HL-60 (cell line): ENCODE measurements around the gene SPATA21.
"Not testable (repeated sequence)": the region's sequence is repeated elsewhere in the genome, so short reads cannot be mapped to it uniquely, and the experiment has no call there.

ENCODE experiments used
- DNase-seq, 2 experiments: peaks; one replicate each; pipeline ENCODE4 v3.0.0-alpha.2; 2010 to 2020; ENCODE audit warnings: low read depth in 1 of 2, low spot score in 1 of 2
- H3K27ac ChIP-seq: fragments of 250-450 bp; sonication (Bioruptor Pico); replicated peaks from 2 replicates; pipeline ENCODE4 v1.5.1; 2020; ENCODE audit warnings: mild to moderate bottlenecking, moderate library complexity
- H3K27me3 ChIP-seq: fragments of 250-450 bp; sonication (Bioruptor Pico); 2 replicates; pipeline ENCODE4 v1.5.1; 2021; ENCODE audit warnings: mild to moderate bottlenecking, moderate library complexity; ENCODE audit not compliant: insufficient read depth, poor library complexity, severe bottlenecking
- H3K4me3 ChIP-seq: replicated peaks from 2 replicates; pipeline ENCODE4 v1.5.1; 2011; ENCODE audit warnings: mild to moderate bottlenecking, control low read depth, low read length; ENCODE audit not compliant: insufficient read depth
- CTCF ChIP-seq: IDR thresholded peaks from one replicate; pipeline ENCODE4 v1.5.1; 2011; ENCODE audit warnings: low read length, control low read depth, inconsistent platforms; ENCODE audit not compliant: insufficient read depth
- GABPA ChIP-seq: IDR thresholded peaks from 2 replicates; pipeline ENCODE4 v1.6.1; 2012; ENCODE audit warnings: low read depth
- POLR2AphosphoS5 ChIP-seq: IDR thresholded peaks from 2 replicates; pipeline ENCODE4 v1.6.1; 2012; ENCODE audit warnings: low read depth
- REST ChIP-seq: IDR thresholded peaks from 2 replicates; pipeline ENCODE4 v1.6.1; 2012; ENCODE audit warnings: low read depth; ENCODE audit not compliant: insufficient replicate concordance
- SPI1 ChIP-seq: IDR thresholded peaks from 2 replicates; pipeline ENCODE4 v1.6.1; 2012; ENCODE audit warnings: low read depth, mild to moderate bottlenecking, borderline replicate concordance
- long read RNA-seq: library from polyadenylated mRNA; unstranded; transcript quantifications from one replicate; pipeline ENCODE4 v2.0.0, GENCODE V29; 2020

The SPATA21 gene
- long read RNA-seq, partial matches to known transcripts, result 0 of 3 reads
- long read RNA-seq, other reads (novel, unspliced or antisense), result 3 of 3 reads

GRCh38 chr1:16436946-16437474, at the start of gene SPATA21:
Gene SPATA21 (minus strand): TSS chr1:16437424. CDS start chr1:16431371, 6,053 bp downstream.
- no peaks in the 10 kb centered on the region for H3K27me3 ChIP-seq
- H3K27ac ChIP-seq, result no peak within 1 kb of the TSS
- TF ChIP-seq GABPA, result no peak
- no peak for TF ChIP-seq SPI1
- no peak for TF ChIP-seq POLR2AphosphoS5
- no peak for TF ChIP-seq CTCF
- no peak for TF ChIP-seq REST
- H3K4me3 ChIP-seq, result no peak within 1 kb of the TSS
- DNase-seq, result no peak

GRCh38 chr1:16487011-16487410, 49.8 kb upstream of the SPATA21 start:
- H3K27ac ChIP-seq, H3K4me3 ChIP-seq, DNase-seq, H3K27me3 ChIP-seq: not testable (repeated sequence)

GRCh38 chr1:16486316-16486715, 49.1 kb upstream of the SPATA21 start:
- H3K4me3 ChIP-seq, DNase-seq, H3K27ac ChIP-seq, H3K27me3 ChIP-seq: not testable (repeated sequence)

- Histone ChIP-seq H3K27ac (no peak overlapping the region), H3K4me3 (no peak overlapping the region), H3K27me3 (no peaks in the 10 kb centered on the region)
- no peak for TF ChIP-seq REST
- TF ChIP-seq GABPA, result no peak
- TF ChIP-seq POLR2AphosphoS5, result no peak
- TF ChIP-seq SPI1, result no peak
- no peak for TF ChIP-seq CTCF
- no peak for DNase-seq
Observed at GRCh38 chr1:16484931-16485330, 47.7 kb upstream of the SPATA21 start.

- no peak for DNase-seq
- Histone ChIP-seq H3K27ac (no peak overlapping the region), H3K4me3 (no peak overlapping the region), H3K27me3 (no peaks in the 10 kb centered on the region)
- TF ChIP-seq CTCF (no peak), SPI1 (no peak), GABPA (no peak), POLR2AphosphoS5 (no peak), REST (no peak)
Observed at GRCh38 chr1:16484501-16484835, 47.2 kb upstream of the SPATA21 start.

- H3K27me3 ChIP-seq, H3K27ac ChIP-seq, DNase-seq, H3K4me3 ChIP-seq: not testable (repeated sequence)
Observed at GRCh38 chr1:16483639-16484500, 46.6 kb upstream of the SPATA21 start.
